ENCODE measurements around the gene IPO11. TPM values are rescaled to one million over a fixed set of nuclear protein-coding genes. Genes with fewer than 3 reads are reported as not detected.

Gene IPO11
- total RNA-seq, 1 experiment from 2014 or later, result 36.6 TPM

- CTCF ChIA-PET, result interaction anchor here (0.6 kb wide), 1 partner anchor 361 kb away, joined by 3 read pairs; no protein-coding TSS in a partner anchor
- intact Hi-C loops (cut with micrococcal nuclease), result no loop called here
- no TSS peak for BruUV-seq (replicated peaks)
These were observed 8.9 kb downstream of the IPO11 start for GRCh38 chr5:62421414-62421813.

GRCh38 chr5:62424763-62425162, 12.2 kb downstream of the IPO11 start:
- ChIA-PET POLR2A (no interaction called here), CTCF (interaction anchor here (2.4 kb wide), 1 partner anchor 19 kb away, joined by 10 read pairs; no protein-coding TSS in a partner anchor)
- no peak for DNase-seq (ENCODE audit: unreplicated experiment)
- no peak overlapping the region for H3K27ac Mint-ChIP-seq (ENCODE audit: low read depth, unreplicated experiment)
- peaks cover 13% of the 10 kb centered on the region for H3K36me3 Mint-ChIP-seq (ENCODE audit: insufficient read depth, unreplicated experiment)
- peaks cover 11% of the 10 kb centered on the region for H3K4me1 Mint-ChIP-seq (ENCODE audit: insufficient read depth, unreplicated experiment)
- no peak for TF ChIP-seq CTCF (IDR thresholded peaks at IDR 0.05; ENCODE audit: unreplicated experiment)
- H3K27me3 Mint-ChIP-seq (ENCODE audit: insufficient read depth, unreplicated experiment), result no peaks in the 10 kb centered on the region
- H3K9me3 Mint-ChIP-seq (ENCODE audit: unreplicated experiment), result no peaks in the 10 kb centered on the region
- BruUV-seq (replicated peaks), result no TSS peak
- intact Hi-C loops (cut with micrococcal nuclease), result no loop called here
- H3K4me3 Mint-ChIP-seq (ENCODE audit: unreplicated experiment), result no peak overlapping the region

More at GRCh38 chr5:62421414-62421813, 8.9 kb downstream of the IPO11 start:
- H3K27ac Mint-ChIP-seq (ENCODE audit: low read depth, unreplicated experiment), result no peak overlapping the region
- peaks cover 11% of the 10 kb centered on the region for H3K4me1 Mint-ChIP-seq (ENCODE audit: insufficient read depth, unreplicated experiment)
- POLR2A ChIA-PET, result interaction anchor here (1.3 to 2.2 kb wide), 2 partner anchors 8 to 17 kb away, joined by 7 to 9 read pairs; partner anchors contain the start of gene DIMT1
- no peaks in the 10 kb centered on the region for H3K9me3 Mint-ChIP-seq (ENCODE audit: unreplicated experiment)
- H3K27me3 Mint-ChIP-seq (ENCODE audit: insufficient read depth, unreplicated experiment), result no peaks in the 10 kb centered on the region
- no peak overlapping the region for H3K4me3 Mint-ChIP-seq (ENCODE audit: unreplicated experiment)
- TF ChIP-seq CTCF (IDR thresholded peaks at IDR 0.05; ENCODE audit: unreplicated experiment), result no peak
- DNase-seq (ENCODE audit: unreplicated experiment), result no peak
- H3K36me3 Mint-ChIP-seq (ENCODE audit: insufficient read depth, unreplicated experiment), result peaks cover 20% of the 10 kb centered on the region

- H3K9me3 Mint-ChIP-seq (ENCODE audit: unreplicated experiment), result no peaks in the 10 kb centered on the region
- TF ChIP-seq CTCF (IDR thresholded peaks at IDR 0.05; ENCODE audit: unreplicated experiment), result no peak
- no peak for DNase-seq (ENCODE audit: unreplicated experiment)
- H3K27me3 Mint-ChIP-seq (ENCODE audit: insufficient read depth, unreplicated experiment), result no peaks in the 10 kb centered on the region
- CTCF ChIA-PET, result interaction anchor here (0.6 to 2.7 kb wide), 4 partner anchors 9 to 147 kb away, joined by 4 to 15 read pairs (median 6); partner anchors contain the start of gene DIMT1
- H3K4me1 Mint-ChIP-seq (ENCODE audit: insufficient read depth, unreplicated experiment), result peaks cover 14% of the 10 kb centered on the region
- H3K36me3 Mint-ChIP-seq (ENCODE audit: insufficient read depth, unreplicated experiment), result peaks cover 10% of the 10 kb centered on the region
- POLR2A ChIA-PET, result interaction anchor here (0.6 kb wide), 1 partner anchor 1574 kb away, joined by 3 read pairs; no protein-coding TSS in a partner anchor
- intact Hi-C loops (cut with micrococcal nuclease), result no loop called here
- no peak overlapping the region for H3K27ac Mint-ChIP-seq (ENCODE audit: low read depth, unreplicated experiment)
- H3K4me3 Mint-ChIP-seq (ENCODE audit: unreplicated experiment), result no peak overlapping the region
- no TSS peak for BruUV-seq (replicated peaks)
These were observed 19.4 kb downstream of the IPO11 start for GRCh38 chr5:62431735-62432620.

GRCh38 chr5:62432621-62433064, 20.1 kb downstream of the IPO11 start:
- POLR2A ChIA-PET, result no interaction called here
- no peaks in the 10 kb centered on the region for H3K27me3 Mint-ChIP-seq (ENCODE audit: insufficient read depth, unreplicated experiment)

More at GRCh38 chr5:62432621-62433064, 20.1 kb downstream of the IPO11 start:
- no peak overlapping the region for H3K27ac Mint-ChIP-seq (ENCODE audit: low read depth, unreplicated experiment)
- TF ChIP-seq CTCF (IDR thresholded peaks at IDR 0.05; ENCODE audit: unreplicated experiment), result no peak
- peaks cover 14% of the 10 kb centered on the region for H3K4me1 Mint-ChIP-seq (ENCODE audit: insufficient read depth, unreplicated experiment)
- no peak for DNase-seq (ENCODE audit: unreplicated experiment)
- BruUV-seq (replicated peaks), result no TSS peak
- no peaks in the 10 kb centered on the region for H3K9me3 Mint-ChIP-seq (ENCODE audit: unreplicated experiment)
- H3K4me3 Mint-ChIP-seq (ENCODE audit: unreplicated experiment), result no peak overlapping the region
- peaks cover 10% of the 10 kb centered on the region for H3K36me3 Mint-ChIP-seq (ENCODE audit: insufficient read depth, unreplicated experiment)
- intact Hi-C loops (cut with micrococcal nuclease), result no loop called here
- CTCF ChIA-PET, result interaction anchor here (0.6 to 2.7 kb wide), 3 partner anchors 8 to 148 kb away, joined by 4 to 15 read pairs (median 7); no protein-coding TSS in a partner anchor

Measured in MCF 10A (cell line).